GM19397 (cell line): Measurements from ENCODE around the gene CA9.

Experiments
- ATAC-seq: cut with Tn5 transposase; IDR thresholded peaks from one replicate; pipeline ENCODE4 v1.9.1; 2021; ENCODE audit warnings: mild to moderate bottlenecking, moderate library complexity; ENCODE audit not compliant: unreplicated experiment

CA9 gene

GRCh38 chr9:35675204-35675603 is 1.5 kb downstream of the CA9 start:
- no peak for ATAC-seq

GRCh38 chr9:35675732-35676392 is 2.1 kb downstream of the CA9 start:
- no peak for ATAC-seq

GRCh38 chr9:35679091-35679490 is 5.4 kb downstream of the CA9 start:
- ATAC-seq: no peak

- no peak for ATAC-seq
Observed at GRCh38 chr9:35679766-35680330, 6.1 kb downstream of the CA9 start.

- no peak for ATAC-seq
Observed at GRCh38 chr9:35680331-35681105, 6.8 kb downstream of the CA9 start.

GRCh38 chr9:35681341-35682002 is 7.7 kb downstream of the CA9 start:
- no peak for ATAC-seq

GRCh38 chr9:35682051-35682450 is 8.3 kb downstream of the CA9 start:
- ATAC-seq: no peak

GRCh38 chr9:35682520-35683315 is 9.0 kb downstream of the CA9 start:
- ATAC-seq: no peak

- no peak for ATAC-seq
Observed at GRCh38 chr9:35683323-35683722, 9.6 kb downstream of the CA9 start.

- ATAC-seq: no peak
Observed at GRCh38 chr9:35684921-35685320, 11.2 kb downstream of the CA9 start.

GRCh38 chr9:35685506-35685905 is 11.8 kb downstream of the CA9 start:
- no peak for ATAC-seq

- ATAC-seq: no peak
Observed at GRCh38 chr9:35686222-35687203, 12.8 kb downstream of the CA9 start.

- no peak for ATAC-seq
Observed at GRCh38 chr9:35687306-35687705, 13.6 kb downstream of the CA9 start.

- no peak for ATAC-seq
Observed at GRCh38 chr9:35687972-35688557, 14.3 kb downstream of the CA9 start.

GRCh38 chr9:35688558-35689541 is 15.1 kb downstream of the CA9 start:
- ATAC-seq: no peak

- no peak for ATAC-seq
Observed at GRCh38 chr9:35689542-35690293, 16.0 kb downstream of the CA9 start, which contains the start of gene TPM2. TPM2 (minus strand) TSS chr9:35689925; CDS start chr9:35689817, 108 bp downstream.

GRCh38 chr9:35690294-35690613 is 16.5 kb downstream of the CA9 start:
- no peak for ATAC-seq
